Measurements from ENCODE around the gene TGIF2.

TGIF2 gene

GRCh38 chr20:36573103-36573797 is at the start of gene TGIF2:
TSS of gene TGIF2 (plus strand) at chr20:36573597. CDS start at chr20:36578775, 5,178 bp downstream.
- DNase-seq (ENCODE audit: low read depth in 2 of 2): peak; percentile 84 to 90

- DNase-seq (ENCODE audit: low read depth in 2 of 2): no peak
Measured at GRCh38 chr20:36525620-36526365, 47.6 kb upstream of the TGIF2 start.

- DNase-seq (ENCODE audit: low read depth in 2 of 2): no peak
Measured at GRCh38 chr20:36526521-36527011, 46.8 kb upstream of the TGIF2 start.

GRCh38 chr20:36527331-36528125 is 45.9 kb upstream of the TGIF2 start:
- DNase-seq (ENCODE audit: low read depth in 2 of 2): no peak

GRCh38 chr20:36528176-36528874 is 45.1 kb upstream of the TGIF2 start:
- no peak for DNase-seq (ENCODE audit: low read depth in 2 of 2)

- no peak for DNase-seq (ENCODE audit: low read depth in 2 of 2)
Measured at GRCh38 chr20:36528875-36529417, 44.5 kb upstream of the TGIF2 start.

GRCh38 chr20:36532388-36532787 is 41.0 kb upstream of the TGIF2 start:
- no peak for DNase-seq (ENCODE audit: low read depth in 2 of 2)

GRCh38 chr20:36532822-36533221 is 40.6 kb upstream of the TGIF2 start:
- DNase-seq (ENCODE audit: low read depth in 2 of 2): no peak

GRCh38 chr20:36538026-36538722 is 35.2 kb upstream of the TGIF2 start:
- DNase-seq (ENCODE audit: low read depth in 2 of 2): no peak

GRCh38 chr20:36540551-36541211 is 32.7 kb upstream of the TGIF2 start:
- no peak for DNase-seq (ENCODE audit: low read depth in 2 of 2)

GRCh38 chr20:36541227-36541767 is 32.1 kb upstream of the TGIF2 start, which contains the start of gene MYL9:
TSS of gene MYL9 (plus strand) at chr20:36541519. CDS start at chr20:36544885, 3,366 bp downstream.
- no peak for DNase-seq (ENCODE audit: low read depth in 2 of 2)

GRCh38 chr20:36541768-36542488 is 31.5 kb upstream of the TGIF2 start:
- no peak for DNase-seq (ENCODE audit: low read depth in 2 of 2)

- no peak for DNase-seq (ENCODE audit: low read depth in 2 of 2)
Measured at GRCh38 chr20:36542516-36543183, 30.7 kb upstream of the TGIF2 start.

- no peak for DNase-seq (ENCODE audit: low read depth in 2 of 2)
Measured at GRCh38 chr20:36543184-36544133, 29.9 kb upstream of the TGIF2 start.

- DNase-seq (ENCODE audit: low read depth in 2 of 2): no peak
Measured at GRCh38 chr20:36544134-36545018, 29.0 kb upstream of the TGIF2 start.

GRCh38 chr20:36546111-36546736 is 27.2 kb upstream of the TGIF2 start:
- no peak for DNase-seq (ENCODE audit: low read depth in 2 of 2)
